ENCODE results near the gene GSTM4.
"Not testable (repeated sequence)": the region's sequence is repeated elsewhere in the genome, so short reads cannot be mapped to it uniquely, and the experiment has no call there.

The GSTM4 gene

DNA sequence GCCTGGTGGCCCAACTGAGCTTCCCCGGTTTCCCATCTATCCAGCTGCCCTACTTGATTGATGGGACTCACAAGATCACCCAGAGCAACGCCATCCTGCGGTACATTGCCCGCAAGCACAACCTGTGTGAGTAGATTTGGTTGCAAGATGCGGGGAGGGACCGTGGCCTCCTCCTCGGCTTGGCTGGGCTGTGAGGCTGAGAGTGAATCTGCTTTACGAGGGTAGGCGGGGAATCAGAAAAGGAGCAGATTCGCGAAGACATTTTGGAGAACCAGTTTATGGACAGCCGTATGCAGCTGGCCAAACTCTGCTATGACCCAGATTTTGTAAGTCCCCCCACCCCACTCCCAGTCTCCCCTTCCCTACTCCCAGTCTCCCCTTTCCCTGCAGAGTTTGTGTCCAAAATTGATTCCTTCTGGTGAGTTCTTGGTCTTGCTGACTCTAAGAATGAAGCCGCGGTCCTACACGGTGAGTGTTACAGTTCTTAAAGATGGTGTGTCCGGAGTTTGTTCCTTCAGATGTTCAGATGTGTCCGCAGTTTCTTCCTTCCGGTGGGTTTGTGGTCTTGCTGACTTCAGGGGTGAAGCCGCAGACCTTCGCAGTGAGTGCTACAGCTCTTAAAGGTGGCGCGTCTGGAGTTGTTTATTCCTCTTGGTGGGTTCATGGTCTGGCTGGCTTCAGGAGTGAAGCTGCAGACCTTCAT is 13.5 kb downstream of the GSTM4 start:
- FAIRE-seq: no peak

DNA sequence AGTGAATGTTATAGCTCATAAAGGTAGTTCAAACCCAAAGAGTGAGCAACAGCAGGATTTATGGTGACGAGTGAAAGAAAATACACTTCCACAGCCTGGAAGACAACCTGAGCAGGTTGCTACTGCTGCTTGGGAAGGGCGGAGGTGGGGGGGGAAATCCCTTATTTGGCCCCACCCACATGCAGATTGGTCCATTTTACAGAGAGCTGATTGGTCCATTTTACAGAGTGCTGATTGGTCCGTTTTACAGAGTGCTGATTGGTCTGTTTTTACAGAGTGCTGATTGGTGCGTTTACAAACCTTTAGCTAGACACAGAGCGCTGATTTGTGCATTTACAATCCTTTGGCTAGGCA is 14.0 kb downstream of the GSTM4 start:
- not testable (repeated sequence) for FAIRE-seq

DNA sequence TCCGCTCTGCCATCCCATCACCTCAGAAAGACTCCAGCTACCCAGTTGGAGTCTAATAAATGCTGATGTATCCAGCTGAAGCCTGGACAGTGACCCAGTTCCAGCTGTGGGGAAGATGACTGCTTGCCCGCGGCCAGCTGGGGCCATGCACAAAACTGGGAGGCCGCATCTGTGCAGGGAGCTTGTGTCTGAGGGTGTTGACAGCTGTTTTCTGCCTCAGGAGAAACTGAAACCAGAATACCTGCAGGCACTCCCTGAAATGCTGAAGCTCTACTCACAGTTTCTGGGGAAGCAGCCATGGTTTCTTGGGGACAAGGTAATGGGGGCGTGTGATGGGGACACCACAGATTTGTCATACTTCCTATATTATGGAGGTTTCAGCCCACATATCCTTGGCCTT is 15.2 kb downstream of the GSTM4 start:
- no peak for FAIRE-seq

DNA sequence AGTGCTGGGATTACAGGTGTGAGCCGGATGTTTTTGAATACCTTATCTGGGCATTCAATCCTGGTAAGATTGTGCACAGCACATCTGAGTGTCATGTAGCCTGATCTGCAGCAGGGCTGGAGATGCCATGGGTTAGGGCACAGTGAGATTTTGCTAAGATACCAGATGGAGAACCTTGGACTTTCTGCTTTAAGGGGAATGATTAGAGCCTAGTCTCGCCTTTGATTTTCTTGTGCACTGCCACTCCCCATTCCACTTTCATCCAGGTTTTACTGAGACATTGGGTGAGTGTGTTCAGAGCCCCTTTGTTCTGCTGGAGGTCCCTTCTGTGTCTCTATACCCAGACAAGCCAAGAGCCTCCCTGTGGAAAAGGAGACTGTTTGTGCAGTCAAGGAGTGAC is 18.0 kb downstream of the GSTM4 start:
- FAIRE-seq: not testable (repeated sequence)

DNA sequence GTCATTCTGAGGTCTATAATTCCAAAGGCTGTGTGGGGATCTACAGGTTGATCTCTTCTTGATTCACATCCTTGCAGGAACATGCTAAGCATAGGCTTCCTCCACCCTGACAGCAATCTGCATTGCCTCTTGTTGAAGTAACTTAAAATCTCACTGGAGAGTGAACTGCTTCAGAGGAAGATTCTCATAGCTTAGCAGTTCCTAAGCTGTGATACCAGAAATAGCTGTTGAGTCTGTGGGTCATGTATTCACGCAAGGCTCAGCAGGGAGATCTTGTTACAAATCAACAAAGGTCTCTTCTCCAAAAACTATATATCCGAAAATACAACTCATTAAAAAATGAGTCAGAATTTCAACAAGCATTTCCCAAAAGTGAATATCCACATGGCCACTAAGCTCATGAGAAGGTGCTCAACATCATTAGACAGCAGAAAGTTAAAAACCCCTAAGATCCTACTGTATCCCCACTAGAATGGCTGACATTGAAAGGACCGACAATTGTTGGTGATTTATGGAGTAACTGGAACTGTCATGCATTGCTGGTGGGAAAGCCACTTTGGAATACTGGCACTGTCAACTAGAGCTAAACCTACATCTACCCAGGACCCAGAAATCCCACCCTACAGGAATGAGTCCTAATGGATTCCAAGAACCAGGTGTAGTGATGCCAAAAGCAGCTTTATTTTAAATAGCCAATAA is 20.9 kb downstream of the GSTM4 start:
- not testable (repeated sequence) for FAIRE-seq

DNA sequence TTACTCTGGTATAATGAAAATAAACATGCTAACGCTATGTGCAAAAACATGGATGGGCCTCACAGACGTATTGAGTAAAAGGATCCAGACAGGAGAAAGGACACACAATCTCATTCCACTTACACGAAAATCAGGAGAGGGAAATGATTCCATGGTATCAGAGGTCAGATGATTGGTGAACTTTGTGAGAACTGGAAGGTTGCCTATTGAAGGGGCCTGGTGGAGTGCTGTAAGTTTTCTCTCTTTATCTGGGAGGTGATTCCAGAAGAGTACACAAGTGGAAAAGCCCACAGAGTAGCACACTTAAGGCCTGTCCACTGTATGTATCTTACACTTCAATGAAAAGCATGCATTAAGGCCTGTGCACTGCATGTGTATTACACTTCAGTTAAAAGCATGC is 21.6 kb downstream of the GSTM4 start:
- no peak for FAIRE-seq

DNA sequence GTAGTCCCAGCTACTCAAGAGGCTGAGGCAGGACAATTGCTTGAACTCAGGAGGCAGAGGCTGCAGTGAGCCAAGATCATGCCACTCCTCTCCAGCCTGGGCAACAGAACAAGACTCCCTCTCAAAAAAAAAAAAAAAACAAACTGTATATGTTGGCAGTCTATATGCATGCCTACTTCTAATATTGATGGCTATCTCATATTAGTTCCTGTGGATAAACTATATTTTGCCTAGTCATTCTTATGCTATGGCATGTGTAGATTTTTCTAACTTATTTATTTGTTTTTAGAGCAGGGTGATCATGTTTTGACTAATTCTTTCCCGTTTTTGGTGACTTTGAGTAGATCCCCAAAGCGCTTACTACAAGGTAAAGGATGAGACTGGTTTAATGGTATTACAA is 22.7 kb downstream of the GSTM4 start:
- FAIRE-seq: not testable (repeated sequence)

DNA sequence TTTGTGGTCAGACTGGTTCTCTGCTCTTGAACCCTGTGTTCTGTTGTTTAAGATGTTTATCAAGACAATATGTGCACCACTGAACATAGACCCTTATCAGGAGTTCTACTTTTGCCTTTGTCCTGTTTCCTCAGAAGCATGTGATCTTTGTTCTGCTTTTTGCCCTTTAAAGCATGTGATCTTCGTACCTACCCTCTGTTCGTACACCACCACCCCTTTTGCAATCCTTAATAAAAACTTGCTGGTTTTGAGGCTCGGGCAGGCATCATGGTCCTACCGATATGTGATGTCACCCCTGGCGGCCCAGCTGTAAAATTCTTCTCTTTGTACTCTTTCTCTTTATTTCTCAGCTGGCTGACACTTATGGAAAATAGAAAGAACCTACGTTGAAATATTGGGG is 28.9 kb downstream of the GSTM4 start:
- not testable (repeated sequence) for FAIRE-seq

DNA sequence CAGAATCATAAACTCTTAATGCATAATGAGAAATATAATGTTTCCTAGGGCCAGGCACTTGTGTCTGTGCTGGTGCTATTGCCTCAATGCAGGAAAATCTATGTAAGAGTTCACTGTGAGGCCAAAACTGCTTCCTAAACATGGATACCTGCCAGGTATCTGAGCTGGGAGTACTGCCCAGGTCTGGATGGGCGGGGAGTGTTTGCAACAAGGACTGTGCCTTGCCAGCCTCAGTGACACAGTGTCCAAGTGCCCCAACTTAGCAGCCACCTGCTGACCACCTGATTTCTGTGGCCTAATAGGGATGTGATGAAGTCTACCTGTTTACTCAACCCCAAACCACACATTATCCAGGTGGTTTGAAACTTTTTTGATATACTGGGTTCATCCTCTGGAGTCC is 29.5 kb downstream of the GSTM4 start:
- FAIRE-seq: not testable (repeated sequence)

DNA sequence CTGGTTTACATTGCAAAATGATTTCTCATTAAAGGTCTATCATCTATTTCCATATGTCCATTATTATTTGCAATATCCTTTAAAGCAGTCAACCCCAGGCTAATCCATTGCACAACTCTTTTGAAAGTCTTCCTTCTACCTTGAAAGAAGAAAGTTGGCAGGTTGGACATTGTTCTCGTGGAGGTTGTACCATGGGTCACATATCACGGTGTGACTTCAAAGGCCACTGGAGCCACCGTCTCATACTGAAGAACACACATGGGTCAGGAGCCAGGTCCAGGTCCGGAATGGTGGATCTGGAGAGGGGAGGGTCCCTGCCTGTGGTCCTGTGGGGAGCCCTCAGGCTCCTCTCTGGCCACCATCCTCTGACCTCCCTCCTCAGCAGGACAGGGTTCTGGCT is 30.0 kb downstream of the GSTM4 start:
- FAIRE-seq: not testable (repeated sequence)

DNA sequence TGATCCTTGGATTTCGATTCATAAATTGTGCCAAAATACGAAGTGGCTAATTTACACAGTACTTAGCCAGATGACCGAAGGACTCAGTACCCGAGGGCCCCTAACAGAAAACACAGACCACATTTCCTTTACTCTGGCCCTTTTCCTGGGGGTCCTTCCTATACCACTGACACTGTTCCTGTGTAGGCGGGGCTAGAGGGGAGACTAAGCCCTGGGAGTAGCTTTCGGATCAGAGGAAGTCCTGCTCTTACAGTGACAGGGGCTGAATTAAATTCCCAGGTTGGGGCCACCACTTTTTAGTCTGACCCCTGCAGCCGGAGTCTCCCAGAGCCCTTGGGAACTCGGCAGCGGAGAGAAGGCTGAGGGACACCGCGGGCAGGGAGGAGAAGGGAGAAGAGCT is 31.2 kb downstream of the GSTM4 start:
- not testable (repeated sequence) for FAIRE-seq

DNA sequence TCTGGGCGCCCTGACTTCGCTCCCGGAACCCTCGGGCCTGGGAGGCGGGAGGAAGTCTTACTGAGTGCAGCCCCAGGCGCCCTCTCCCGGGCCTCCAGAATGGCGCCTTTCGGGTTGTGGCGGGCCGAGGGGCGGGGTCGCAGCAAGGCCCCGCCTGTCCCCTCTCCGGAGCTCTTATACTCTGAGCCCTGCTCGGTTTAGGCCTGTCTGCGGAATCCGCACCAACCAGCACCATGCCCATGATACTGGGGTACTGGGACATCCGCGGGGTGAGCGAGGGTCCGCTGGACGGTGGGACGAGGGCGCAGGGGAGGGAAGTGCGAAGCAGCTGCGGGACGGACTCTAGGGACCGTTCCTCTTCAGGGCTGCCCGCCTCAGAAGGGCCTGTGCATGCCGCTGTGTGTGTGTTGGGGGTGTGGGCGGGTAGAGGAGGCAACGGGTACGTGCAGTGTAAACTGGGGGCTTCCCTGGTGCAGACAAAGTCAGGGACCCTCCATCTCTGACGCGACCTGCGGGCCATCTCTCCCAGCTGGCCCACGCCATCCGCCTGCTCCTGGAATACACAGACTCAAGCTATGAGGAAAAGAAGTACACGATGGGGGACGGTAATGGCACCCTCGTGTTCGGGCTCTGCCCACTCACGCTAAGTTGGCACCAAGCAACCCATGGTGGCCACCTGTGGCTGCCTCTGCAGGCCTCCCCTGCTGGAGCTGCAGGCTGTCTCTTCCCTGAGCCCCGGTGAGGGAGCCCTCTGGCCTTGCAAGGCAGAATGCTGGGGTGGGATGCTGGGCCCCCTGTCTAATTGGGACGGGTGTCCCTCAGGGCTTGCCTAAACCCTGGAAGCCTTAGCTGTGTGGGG is 32.0 kb downstream of the GSTM4 start, which contains the start of gene GSTM1:
Gene GSTM1 (plus strand): TSS at position 177 of the 859 bp plus-strand sequence. CDS start 57 bp downstream, at position 234.
- no peak for FAIRE-seq

DNA sequence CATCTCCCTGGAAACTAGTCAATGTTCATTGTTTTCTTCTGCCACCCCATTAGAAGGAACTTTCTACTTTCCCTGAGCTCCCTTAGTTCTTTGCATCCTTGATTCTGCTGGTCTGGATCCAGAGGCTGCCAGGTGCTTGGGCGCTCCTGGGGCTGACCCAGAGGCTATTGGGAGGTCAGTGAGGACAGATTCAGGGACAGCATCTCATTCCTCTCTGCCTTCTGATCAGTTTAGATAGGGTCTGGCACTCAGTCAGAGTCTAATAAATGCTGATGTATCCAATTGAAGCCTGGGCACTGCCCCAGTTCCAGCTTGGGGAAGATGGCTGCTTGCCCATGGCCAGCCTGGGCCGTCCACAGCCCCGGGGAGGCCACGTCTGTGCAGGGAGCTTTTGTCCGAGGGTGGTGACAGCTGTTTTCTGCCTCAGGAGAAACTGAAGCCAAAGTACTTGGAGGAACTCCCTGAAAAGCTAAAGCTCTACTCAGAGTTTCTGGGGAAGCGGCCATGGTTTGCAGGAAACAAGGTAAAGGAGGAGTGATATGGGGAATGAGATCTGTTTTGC is 34.0 kb downstream of the GSTM4 start:
- no peak for FAIRE-seq

DNA sequence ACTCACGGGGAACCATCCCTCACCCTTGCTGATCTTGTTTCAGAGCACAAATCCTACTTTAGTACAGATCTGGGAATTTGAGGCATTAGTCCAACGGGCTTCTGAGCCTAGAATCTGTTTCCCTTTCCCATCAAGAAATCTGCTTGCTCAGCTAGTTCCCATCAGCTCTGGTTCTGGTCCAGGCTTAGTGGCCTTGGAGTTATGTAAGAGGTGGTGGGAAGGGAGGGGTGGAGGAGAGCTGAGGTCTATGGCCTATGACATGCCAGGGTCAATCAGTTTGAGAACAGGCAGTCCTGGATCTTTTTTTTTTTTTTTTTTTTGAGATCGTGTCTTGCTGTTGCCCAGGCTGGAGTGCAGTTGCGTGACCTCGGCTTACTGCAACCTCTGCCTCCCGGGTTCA is 35.9 kb downstream of the GSTM4 start:
- FAIRE-seq: no peak

DNA sequence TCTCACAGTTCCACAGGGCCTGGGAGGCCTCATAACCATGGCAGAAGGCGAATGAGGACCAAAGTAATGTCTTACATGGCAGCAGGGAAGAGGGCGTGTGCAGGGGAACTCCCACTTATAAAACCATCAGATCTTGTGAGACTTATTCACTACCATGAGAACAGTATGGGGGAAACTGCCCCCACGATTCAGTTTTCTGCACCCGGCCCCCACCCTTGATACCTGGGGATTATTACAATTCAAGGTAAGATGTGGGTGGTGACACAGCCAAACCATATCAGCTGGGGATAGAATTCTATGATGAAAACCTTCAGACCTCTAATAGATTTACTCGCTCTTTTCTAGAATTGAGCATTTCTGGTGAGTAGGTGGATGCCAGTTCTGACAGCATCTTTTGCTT is 38.5 kb downstream of the GSTM4 start:
- not testable (repeated sequence) for FAIRE-seq

DNA sequence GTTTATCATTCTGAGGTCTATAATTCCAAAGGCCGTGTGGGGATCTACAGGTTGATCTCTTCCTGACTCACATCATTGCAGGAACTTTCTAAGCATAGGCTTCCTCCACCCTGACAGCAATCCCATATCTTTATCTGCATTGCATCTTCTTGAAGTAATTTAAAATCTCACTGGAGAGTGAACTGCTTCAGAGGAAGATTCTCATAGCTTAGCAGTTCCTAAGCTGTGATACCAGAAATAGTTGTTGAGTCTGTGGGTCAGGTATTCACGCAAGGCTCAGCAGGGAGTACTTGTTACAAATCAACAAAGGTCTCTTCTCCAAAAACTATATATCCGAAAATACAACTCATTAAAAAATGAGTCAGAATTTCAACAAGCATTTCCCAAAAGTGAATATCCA is 39.2 kb downstream of the GSTM4 start:
- not testable (repeated sequence) for FAIRE-seq

DNA sequence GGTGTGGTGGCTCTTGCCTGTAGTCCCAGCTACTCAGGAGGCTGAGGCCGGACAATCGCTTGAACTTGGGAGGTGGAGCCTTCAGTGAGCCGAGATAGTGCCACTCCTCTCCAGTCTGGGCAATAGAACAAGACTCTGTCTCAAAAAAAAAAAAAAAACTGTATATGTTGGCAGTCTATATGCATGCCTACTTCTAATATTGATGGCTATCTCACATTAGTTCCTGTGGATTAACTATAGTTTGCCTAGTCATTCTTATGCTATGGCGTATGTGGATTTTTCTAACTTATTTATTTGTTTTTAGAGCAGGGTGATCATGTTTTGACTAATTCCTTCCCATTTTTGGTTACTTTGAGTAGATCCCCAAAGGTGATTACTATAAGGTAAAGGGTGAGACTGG is 41.2 kb downstream of the GSTM4 start:
- FAIRE-seq: no peak

DNA sequence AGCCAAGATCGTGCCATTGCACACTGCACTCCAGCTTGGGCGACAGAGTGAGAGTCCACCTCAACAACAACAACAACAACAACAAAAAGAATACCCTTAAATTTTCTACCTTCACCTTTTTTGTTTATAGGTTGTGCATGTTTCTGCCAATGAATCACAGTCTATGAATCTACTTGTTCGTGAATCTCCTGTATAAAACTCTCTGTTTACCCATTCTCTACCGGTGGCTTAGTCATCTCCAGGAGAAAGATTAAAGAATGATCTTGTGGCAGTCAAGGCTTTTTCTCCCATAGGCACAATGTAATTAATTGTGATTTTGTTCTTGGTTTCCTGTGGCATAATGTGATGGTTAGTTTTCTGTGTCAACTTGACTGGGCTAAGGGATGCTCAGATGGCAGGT is 42.0 kb downstream of the GSTM4 start:
- not testable (repeated sequence) for FAIRE-seq

DNA sequence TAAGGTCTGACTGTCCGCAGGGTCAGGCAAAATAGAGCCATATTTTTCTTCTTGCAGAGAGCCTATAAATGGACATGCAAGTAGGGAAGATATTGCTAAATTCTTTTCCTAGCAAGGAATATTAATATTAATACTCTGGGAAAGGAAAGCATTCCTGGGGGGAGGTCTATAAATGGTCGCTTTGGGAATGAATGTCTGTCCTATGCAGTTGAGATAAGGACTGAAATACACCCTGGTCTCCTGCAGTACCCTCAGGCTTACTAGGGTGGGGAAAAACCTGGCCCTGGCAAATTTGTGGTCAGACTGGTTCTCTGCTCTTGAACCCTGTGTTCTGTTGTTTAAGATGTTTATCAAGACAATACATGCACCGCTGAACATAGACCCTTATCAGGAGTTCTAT is 47.0 kb downstream of the GSTM4 start:
- FAIRE-seq: not testable (repeated sequence)

DNA sequence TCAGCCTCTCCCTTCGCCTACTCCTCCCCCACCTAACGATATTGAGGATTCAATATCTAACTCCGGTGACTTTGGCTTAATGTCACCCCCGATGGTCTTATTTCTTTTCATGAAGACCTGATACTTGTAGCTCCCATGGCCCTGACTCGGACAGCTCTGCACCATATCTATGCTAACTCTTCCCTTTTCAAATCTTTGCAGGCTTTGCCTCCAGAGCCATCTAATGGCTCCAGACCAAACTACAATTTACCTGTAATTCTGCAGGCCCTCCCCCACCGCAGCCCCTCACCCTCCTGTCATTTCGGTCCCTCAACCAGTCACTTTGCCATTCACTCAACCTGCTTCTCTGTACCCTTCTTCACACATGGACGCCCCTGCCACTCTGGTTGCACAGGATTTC is 48.3 kb downstream of the GSTM4 start:
- no peak for FAIRE-seq

DNA sequence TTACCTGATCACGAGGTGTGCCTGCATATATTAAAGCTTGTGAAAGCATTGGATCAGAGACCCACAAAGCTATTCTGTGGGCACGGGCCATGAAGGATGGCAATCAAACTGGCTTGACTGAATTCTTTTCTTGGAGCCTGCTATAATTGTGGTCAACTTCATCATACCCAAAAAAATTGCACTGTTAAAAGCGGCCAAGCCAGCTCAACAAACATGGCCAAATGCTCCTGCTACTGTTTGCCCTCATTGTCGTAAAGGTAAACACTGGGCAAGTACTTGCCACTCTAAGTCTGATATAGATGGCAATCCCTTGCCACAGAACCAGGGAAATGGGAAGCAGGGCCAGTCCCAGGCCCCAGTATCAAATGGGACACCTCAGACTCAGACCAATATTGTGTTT is 49.5 kb downstream of the GSTM4 start:
- no peak for FAIRE-seq

DNA sequence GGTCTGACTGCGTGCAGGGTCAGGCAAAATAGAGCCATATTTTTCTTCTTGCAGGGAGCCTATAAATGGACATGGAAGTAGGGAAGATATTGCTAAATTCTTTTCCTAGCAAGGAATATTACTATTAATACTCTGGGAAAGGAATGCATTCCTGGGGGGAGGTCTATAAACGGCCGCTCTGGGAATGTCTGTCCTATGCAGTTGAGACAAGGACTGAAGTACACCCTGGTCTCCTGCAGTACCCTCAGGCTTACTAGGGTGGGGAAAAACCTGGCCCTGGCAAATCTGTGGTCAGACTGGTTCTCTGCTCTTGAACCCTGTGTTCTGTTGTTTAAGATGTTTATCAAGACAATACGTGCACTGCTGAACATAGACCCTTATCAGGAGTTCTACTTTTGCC is 53.0 kb downstream of the GSTM4 start:
- not testable (repeated sequence) for FAIRE-seq

DNA sequence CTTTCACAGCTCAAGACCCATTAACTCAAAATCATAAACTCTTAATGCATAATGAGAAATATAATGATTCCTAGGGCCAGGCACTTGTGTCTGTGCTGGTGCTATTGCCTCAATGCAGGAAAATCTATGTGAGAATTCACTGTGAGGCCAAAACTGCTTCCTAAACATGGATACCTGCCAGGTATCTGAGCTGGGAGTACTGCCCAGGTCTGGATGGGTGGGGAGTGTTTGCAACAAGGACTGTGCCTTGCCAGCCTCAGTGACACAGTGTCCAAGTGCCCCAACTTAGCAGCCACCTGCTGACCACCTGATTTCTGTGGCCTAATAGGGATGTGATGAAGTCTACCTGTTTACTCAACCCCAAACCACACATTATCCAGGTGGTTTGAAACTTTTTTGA is 53.9 kb downstream of the GSTM4 start:
- FAIRE-seq: not testable (repeated sequence)
